Upper lobe of left lung (tissue), 6 donors: Measurements from ENCODE around the gene CSNK1A1. TPM values are rescaled to one million over a fixed set of nuclear protein-coding genes. Genes with fewer than 3 reads are reported as not detected.

Experiments
- ATAC-seq, 2 donors: fragments of 200-7000 bp; cut with Tn5 transposase; one replicate each; pipeline ENCODE4 v1.9.1; 2022; ENCODE audit warnings: mild to moderate bottlenecking in 2 of 2, moderate library complexity in 2 of 2; ENCODE audit not compliant: low FRiP score in 2 of 2
- DNase-seq, 2 donors: peaks; one replicate each; pipeline ENCODE4 v3.0.0-alpha.2; 2019 to 2020
- H3K27ac ChIP-seq, 4 donors: fragments of 200-600 bp; sonication (generic); one replicate each; pipeline ENCODE4 v1.5.1; 2016 to 2019
- H3K27me3 ChIP-seq, 4 donors: fragments of 200-600 bp; sonication (generic); one replicate each; pipeline ENCODE4 v1.5.1; 2017 to 2019
- H3K36me3 ChIP-seq, 4 donors: fragments of 200-600 bp; sonication (generic); one replicate each; pipeline ENCODE4 v1.5.1; 2016 to 2019
- H3K4me1 ChIP-seq, 4 donors: fragments of 200-600 bp; sonication (generic); one replicate each; pipeline ENCODE4 v1.5.1; 2018 to 2019
- H3K4me3 ChIP-seq, 4 donors: fragments of 200-600 bp; sonication (generic); one replicate each; pipeline ENCODE4 v1.5.1; 2017 to 2019; ENCODE audit warnings: mild to moderate bottlenecking in 2 of 4, moderate library complexity in 1 of 4
- H3K9me3 ChIP-seq, 4 donors: fragments of 200-600 bp; sonication (generic); one replicate each; pipeline ENCODE4 v1.5.1; 2018 to 2019
- CTCF ChIP-seq, 6 experiments: fragments of 450-650 bp in 4 of 6; fragments of 200-600 bp in 2 of 6; sonication (generic) in 2 of 6; IDR thresholded peaks; one replicate each; pipeline ENCODE4 v1.5.1; 2016 to 2019; ENCODE audit warnings: antibody characterized with exemption in 6 of 6
- EP300 ChIP-seq, 4 donors: sonication (generic); formaldehyde crosslinking; IDR thresholded peaks; one replicate each; pipeline ENCODE4 v1.5.1; 2017; ENCODE audit warnings: antibody characterized with exemption in 4 of 4, control low read depth in 2 of 4
- POLR2A ChIP-seq, 4 donors: fragments of 450-650 bp; IDR thresholded peaks; one replicate each; pipeline ENCODE4 v1.5.1; 2016 to 2017; ENCODE audit warnings: antibody characterized with exemption in 4 of 4, mild to moderate bottlenecking in 2 of 4
- POLR2AphosphoS5 ChIP-seq, 2 donors: sonication (generic); formaldehyde crosslinking; IDR thresholded peaks; one replicate each; pipeline ENCODE4 v1.5.1; 2017; ENCODE audit warnings: antibody characterized with exemption in 2 of 2
- WGBS, 2 donors: methylation state at CpG; one replicate each; pipeline ENCODE4 v1.1.5; 2017 to 2018; 5-methylcytosine and 5-hydroxymethylcytosine counted together
- total RNA-seq, 6 donors: library from RNA; depleted of rRNA in 4 of 6; stranded (reverse); fragments of >200 nt in 4 of 6; gene quantifications; one replicate each; pipeline versions ENCODE4 v1.1.0 to v1.2.1, GENCODE V29; 2016 to 2021
- donor health status: DM: no; HTN: no; CAD: no; lungs with moderate emphysema.
- donor health status: DM: no; HTN: yes; CAD: no; lungs with severe emphysema.

CSNK1A1 gene
- total RNA-seq, 6 donors from 2014 or later = 153 to 215 (median 202) TPM

DNA sequence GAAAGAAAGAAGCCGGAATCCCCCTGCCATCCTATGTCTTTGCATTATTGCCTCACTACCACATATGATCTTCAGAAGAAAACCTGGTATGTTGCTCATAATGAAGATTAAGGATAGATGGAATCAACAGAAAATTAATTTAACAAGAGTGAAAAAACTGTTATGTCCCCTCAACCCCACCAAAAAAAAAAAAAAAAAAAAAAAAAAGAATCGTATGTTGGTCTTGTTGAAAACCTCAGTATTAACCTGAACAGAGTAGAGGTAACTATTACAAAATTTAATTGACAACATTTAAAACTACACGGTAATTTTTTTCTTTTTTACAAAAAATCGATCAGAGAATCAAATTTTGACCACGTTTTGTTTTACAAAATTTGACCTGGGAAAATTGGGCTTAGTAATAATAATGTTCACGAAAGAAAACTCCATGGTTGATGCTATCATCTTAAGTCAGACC lies 827 bp upstream of the CSNK1A1 start:
- 28 to 35% methylated on average over 6 of the region's 6 CpGs for WGBS, 2 donors
- ATAC-seq (no peak), DNase-seq (no peak)
- peak in 1 of 6 experiments; percentile 6 for TF ChIP-seq CTCF (IDR thresholded peaks at IDR 0.05)
- no peak for TF ChIP-seq POLR2A (IDR thresholded peaks at IDR 0.05)
- peak overlapping the region in 3 of 4 donors; percentile 67 to 89 (median 75) for H3K4me3 ChIP-seq
- H3K36me3 ChIP-seq = peaks cover 0 to 27% (median 3%) of the 10 kb centered on the region in 4 donors
- no peaks in the 10 kb centered on the region for H3K9me3 ChIP-seq
- H3K27ac ChIP-seq = peak overlapping the region; percentile 98 to 100 (median 98)
- peaks cover 21 to 29% (median 29%) of the 10 kb centered on the region in 4 donors for H3K4me1 ChIP-seq
- no peaks in the 10 kb centered on the region for H3K27me3 ChIP-seq

GRCh38 chr5:149550594-149551226 lies 529 bp downstream of the CSNK1A1 start:
- H3K9me3 ChIP-seq = no peaks in the 10 kb centered on the region
- 0% methylated on average over 18 to 28 of the region's 40 CpGs for WGBS, 2 donors
- DNase-seq (peak in 1 of 2 donors; percentile 35), ATAC-seq (peak; percentile 9 to 31)
- peaks cover 0 to 39% (median 6%) of the 10 kb centered on the region in 4 donors for H3K36me3 ChIP-seq
- peaks cover 32 to 42% (median 42%) of the 10 kb centered on the region in 4 donors for H3K4me1 ChIP-seq
- TF ChIP-seq POLR2AphosphoS5 (IDR thresholded peaks at IDR 0.05) (no peak), EP300 (IDR thresholded peaks at IDR 0.05) (no peak), POLR2A (IDR thresholded peaks at IDR 0.05) (no peak), CTCF (IDR thresholded peaks at IDR 0.05) (no peak)
- H3K27ac ChIP-seq = peak overlapping the region; percentile 98 to 100 (median 98)
- peak overlapping the region; percentile 67 to 89 (median 74) for H3K4me3 ChIP-seq
- no peaks in the 10 kb centered on the region for H3K27me3 ChIP-seq

DNA sequence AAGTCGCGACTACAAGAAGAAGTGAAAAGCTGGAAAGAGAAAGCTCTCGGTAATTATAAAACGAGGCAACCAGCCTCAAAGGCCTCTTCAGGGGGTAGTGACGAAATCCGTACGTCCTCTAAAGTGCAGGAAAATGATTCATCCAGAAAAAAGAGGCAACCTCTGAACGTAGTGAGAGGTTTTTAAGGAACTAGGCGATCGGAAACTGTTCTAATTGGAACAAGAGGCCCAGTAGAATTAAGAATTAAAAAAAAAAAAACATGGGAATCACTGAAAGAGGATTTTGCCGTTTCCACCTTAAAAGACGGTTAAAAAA lies 1.0 kb downstream of the CSNK1A1 start:
- Histone ChIP-seq H3K4me1 (peaks cover 34 to 47% (median 46%) of the 10 kb centered on the region in 4 donors), H3K27ac (peak overlapping the region; percentile 98 to 100 (median 98)), H3K9me3 (no peaks in the 10 kb centered on the region), H3K36me3 (peaks cover 0 to 44% (median 11%) of the 10 kb centered on the region in 4 donors), H3K27me3 (no peaks in the 10 kb centered on the region), H3K4me3 (peak overlapping the region; percentile 67 to 89 (median 74))
- WGBS, 2 donors = 0 to 1% methylated on average over 12 of the region's 12 CpGs
- ATAC-seq (peak in 1 of 2 donors; percentile 63), DNase-seq (peak in 1 of 2 donors; percentile 37)
- TF ChIP-seq POLR2A (IDR thresholded peaks at IDR 0.05) (peak in 1 of 4 donors; percentile 28), EP300 (IDR thresholded peaks at IDR 0.05) (no peak), POLR2AphosphoS5 (IDR thresholded peaks at IDR 0.05) (no peak), CTCF (IDR thresholded peaks at IDR 0.05) (no peak)

GRCh38 chr5:149549461-149550267 lies 1.6 kb downstream of the CSNK1A1 start:
- 0 to 1% methylated on average over 25 of the region's 25 CpGs for WGBS, 2 donors
- no peak for ATAC-seq
- DNase-seq = peak in 1 of 2 donors; percentile 42
- TF ChIP-seq POLR2AphosphoS5 (IDR thresholded peaks at IDR 0.05) = peak in 1 of 2 donors; percentile 5
- peak in 1 of 4 donors; percentile 9 for TF ChIP-seq POLR2A (IDR thresholded peaks at IDR 0.05)
- no peak for TF ChIP-seq EP300 (IDR thresholded peaks at IDR 0.05)
- TF ChIP-seq CTCF (IDR thresholded peaks at IDR 0.05) = no peak
- Histone ChIP-seq H3K27me3 (no peaks in the 10 kb centered on the region), H3K4me3 (peak overlapping the region; percentile 67 to 89 (median 74)), H3K36me3 (peaks cover 0 to 49% (median 14%) of the 10 kb centered on the region in 4 donors), H3K27ac (peak overlapping the region; percentile 98 to 100 (median 98)), H3K9me3 (no peaks in the 10 kb centered on the region), H3K4me1 (peaks cover 39 to 53% (median 51%) of the 10 kb centered on the region in 4 donors)
